Gastrocnemius medialis (tissue), 4 donors: ENCODE results near the gene ADCY4. TPM values are rescaled to one million over a fixed set of nuclear protein-coding genes. Genes with fewer than 3 reads are reported as not detected.

ENCODE experiments used
- ATAC-seq, 2 donors: fragments of 150-250 bp; one replicate each; pipeline ENCODE4 v1.9.1; 2016
- DNase-seq, 2 donors: peaks; one replicate each; pipeline ENCODE4 v3.0.0-alpha.2; 2019
- H3K27ac ChIP-seq, 4 donors: fragments of 200-600 bp; sonication (generic); 1 replicate in 1 of 4; 2 replicates in 3 of 4; pipeline ENCODE4 v1.5.1; 2016 to 2018; ENCODE audit warnings: mild to moderate bottlenecking in 2 of 4, moderate library complexity in 1 of 4
- H3K27me3 ChIP-seq, 3 donors: fragments of 200-600 bp; sonication (generic) in 2 of 3; 1 replicate in 1 of 3; 2 replicates in 2 of 3; pipeline versions ENCODE4 v1.5.1 to v1.6.0; 2016 to 2019; ENCODE audit warnings: mild to moderate bottlenecking in 1 of 3, moderate library complexity in 1 of 3
- H3K36me3 ChIP-seq, 2 donors: fragments of 200-600 bp; sonication (generic) in 1 of 2; one replicate each; pipeline ENCODE4 v1.5.1; 2017 to 2018
- H3K4me1 ChIP-seq, 2 donors: fragments of 200-600 bp; sonication (generic) in 1 of 2; one replicate each; pipeline ENCODE4 v1.5.1; 2016 to 2017; ENCODE audit warnings: mild to moderate bottlenecking in 2 of 2
- H3K4me3 ChIP-seq, 4 donors: fragments of 200-600 bp; sonication (generic) in 3 of 4; 1 replicate in 1 of 4; 2 replicates in 3 of 4; pipeline ENCODE4 v1.5.1; 2016 to 2019; ENCODE audit warnings: mild to moderate bottlenecking in 2 of 4
- H3K9me3 ChIP-seq, 3 donors: fragments of 200-600 bp; sonication (generic) in 2 of 3; 1 replicate in 1 of 3; 2 replicates in 2 of 3; pipeline ENCODE4 v1.5.1; 2016 to 2019
- POLR2A ChIP-seq, 2 donors: fragments of 450-650 bp; IDR thresholded peaks; one replicate each; pipeline ENCODE4 v1.6.1; 2017; ENCODE audit warnings: antibody characterized with exemption in 2 of 2, mild to moderate bottlenecking in 2 of 2, moderate library complexity in 2 of 2
- in situ Hi-C, 4 donors: fragments of 200-750 bp; cut with MboI; loops; one replicate each; pipeline versions ENCODE4 v1.15.0 to v1.8.0; 2017; ENCODE audit warnings: low sequenced_read_pairs in 4 of 4
- intact Hi-C: fragments of 100-400 bp; cut with DNase I; formaldehyde crosslinking; loops from one replicate; pipeline ENCODE4 v1.15.1; 2023; ENCODE audit warnings: low total_unique reads
- total RNA-seq, 4 donors: library from RNA; depleted of rRNA; stranded (reverse); fragments of >200 nt; gene quantifications; one replicate each; pipeline versions ENCODE4 v1.1.0 to v1.2.3, GENCODE V29; 2016
- TF ChIP-seq, protein P1 (sequence below), 5 experiments: fragments of 450-650 bp in 3 of 5; fragments of 200-600 bp in 2 of 5; sonication (generic) in 2 of 5; IDR thresholded peaks in 4 of 5; conservative IDR thresholded peaks in 1 of 5; 1 replicate in 4 of 5; 2 replicates in 1 of 5; pipeline ENCODE4 v1.5.1; 2016 to 2019; ENCODE audit warnings: antibody characterized with exemption in 5 of 5, mild to moderate bottlenecking in 3 of 5, moderate library complexity in 3 of 5

Gene ADCY4
- total RNA-seq, 4 donors from 2014 or later, result 7.9 to 16.6 (median 8.7) TPM

GRCh38 chr14:24315243-24315806 lies 19.5 kb downstream of the ADCY4 start:
- H3K36me3 ChIP-seq, result no peaks in the 10 kb centered on the region
- H3K4me3 ChIP-seq, result peak overlapping the region in 1 of 4 donors; percentile 18
- H3K27ac ChIP-seq, result peak overlapping the region in 3 of 4 donors; percentile 49 to 74 (median 53)
- H3K4me1 ChIP-seq, result peaks cover 3 to 13% of the 10 kb centered on the region in 2 donors
- intact Hi-C loops, result no loop called here
- DNase-seq (no peak), ATAC-seq (no peak)
- H3K27me3 ChIP-seq, result peaks cover 11 to 31% (median 20%) of the 10 kb centered on the region in 3 donors
- H3K9me3 ChIP-seq, result no peaks in the 10 kb centered on the region
- in situ Hi-C loops, result no loop called here
- TF ChIP-seq POLR2A (IDR thresholded peaks at IDR 0.05), result no peak
- TF ChIP-seq, protein P1, sequence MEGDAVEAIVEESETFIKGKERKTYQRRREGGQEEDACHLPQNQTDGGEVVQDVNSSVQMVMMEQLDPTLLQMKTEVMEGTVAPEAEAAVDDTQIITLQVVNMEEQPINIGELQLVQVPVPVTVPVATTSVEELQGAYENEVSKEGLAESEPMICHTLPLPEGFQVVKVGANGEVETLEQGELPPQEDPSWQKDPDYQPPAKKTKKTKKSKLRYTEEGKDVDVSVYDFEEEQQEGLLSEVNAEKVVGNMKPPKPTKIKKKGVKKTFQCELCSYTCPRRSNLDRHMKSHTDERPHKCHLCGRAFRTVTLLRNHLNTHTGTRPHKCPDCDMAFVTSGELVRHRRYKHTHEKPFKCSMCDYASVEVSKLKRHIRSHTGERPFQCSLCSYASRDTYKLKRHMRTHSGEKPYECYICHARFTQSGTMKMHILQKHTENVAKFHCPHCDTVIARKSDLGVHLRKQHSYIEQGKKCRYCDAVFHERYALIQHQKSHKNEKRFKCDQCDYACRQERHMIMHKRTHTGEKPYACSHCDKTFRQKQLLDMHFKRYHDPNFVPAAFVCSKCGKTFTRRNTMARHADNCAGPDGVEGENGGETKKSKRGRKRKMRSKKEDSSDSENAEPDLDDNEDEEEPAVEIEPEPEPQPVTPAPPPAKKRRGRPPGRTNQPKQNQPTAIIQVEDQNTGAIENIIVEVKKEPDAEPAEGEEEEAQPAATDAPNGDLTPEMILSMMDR (IDR thresholded peaks at IDR 0.05 in 4 of 5, conservative IDR thresholded peaks at IDR 0.05 in 1 of 5), result no peak

DNA sequence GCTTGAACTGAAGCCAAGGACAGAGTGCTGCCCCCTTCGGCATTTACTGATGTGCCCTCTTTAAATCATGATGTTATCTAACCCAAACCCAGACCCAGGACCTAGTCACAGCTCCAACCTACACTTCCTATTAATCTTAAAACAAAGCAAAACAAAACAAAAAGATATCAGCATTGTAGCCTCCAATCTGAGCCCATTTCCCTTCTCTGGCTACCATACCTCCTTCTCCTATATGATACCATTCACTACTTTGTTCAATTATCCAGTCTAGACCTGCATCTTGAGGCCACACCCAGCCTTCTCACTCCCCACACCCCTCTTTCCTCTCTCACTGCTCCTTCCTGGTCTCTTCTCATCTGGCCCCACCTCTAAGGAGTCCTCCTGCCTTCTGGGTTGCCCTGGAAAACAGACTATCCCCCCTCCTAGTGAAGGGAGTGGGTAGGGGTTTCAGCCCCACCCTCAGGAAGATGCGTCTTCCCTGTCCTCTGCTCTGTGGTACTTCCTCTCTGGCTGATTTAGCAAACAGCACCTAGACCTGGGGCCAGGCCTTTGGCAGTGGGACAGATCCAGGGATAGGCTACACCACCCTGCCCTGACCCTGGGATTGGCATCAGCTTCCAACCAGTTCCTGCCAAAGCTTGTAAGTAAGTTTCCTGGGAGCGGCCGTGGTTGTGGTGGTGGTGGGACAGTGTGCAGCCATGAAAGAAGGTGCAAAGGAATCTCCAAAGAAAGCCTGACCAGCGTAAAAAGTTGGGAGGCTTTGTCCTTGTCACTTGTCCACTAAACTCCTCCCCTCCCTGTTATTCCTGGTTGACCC lies 20.3 kb downstream of the ADCY4 start:
- Histone ChIP-seq H3K9me3 (no peaks in the 10 kb centered on the region), H3K4me3 (no peak overlapping the region), H3K36me3 (no peaks in the 10 kb centered on the region), H3K4me1 (peaks cover 11 to 18% of the 10 kb centered on the region in 2 donors), H3K27ac (peak overlapping the region in 2 of 4 donors; percentile 53 to 74), H3K27me3 (peaks cover 11 to 31% (median 20%) of the 10 kb centered on the region in 3 donors)
- TF ChIP-seq POLR2A (IDR thresholded peaks at IDR 0.05), result no peak
- TF ChIP-seq, protein P1 (IDR thresholded peaks at IDR 0.05 in 4 of 5, conservative IDR thresholded peaks at IDR 0.05 in 1 of 5), result no peak
- intact Hi-C loops (loop anchor here (5.0 kb wide), 1 partner anchor 123 kb away; no protein-coding TSS in a partner anchor), in situ Hi-C loops (no loop called here)
- ATAC-seq (no peak), DNase-seq (no peak)

GRCh38 chr14:24313913-24314312 lies 21.0 kb downstream of the ADCY4 start:
- DNase-seq (no peak), ATAC-seq (no peak)
- no peak overlapping the region for H3K4me3 ChIP-seq
- peak overlapping the region in 2 of 4 donors; percentile 24 to 74 for H3K27ac ChIP-seq
- no peaks in the 10 kb centered on the region for H3K9me3 ChIP-seq
- H3K36me3 ChIP-seq, result no peaks in the 10 kb centered on the region
- H3K4me1 ChIP-seq, result peaks cover 12 to 18% of the 10 kb centered on the region in 2 donors
- intact Hi-C loops, result loop anchor here (5.0 kb wide), 1 partner anchor 123 kb away; no protein-coding TSS in a partner anchor
- in situ Hi-C loops, result no loop called here
- TF ChIP-seq POLR2A (IDR thresholded peaks at IDR 0.05), result no peak
- TF ChIP-seq, protein P1 (IDR thresholded peaks at IDR 0.05 in 4 of 5, conservative IDR thresholded peaks at IDR 0.05 in 1 of 5), result no peak
- peaks cover 7 to 25% (median 17%) of the 10 kb centered on the region in 3 donors for H3K27me3 ChIP-seq

DNA sequence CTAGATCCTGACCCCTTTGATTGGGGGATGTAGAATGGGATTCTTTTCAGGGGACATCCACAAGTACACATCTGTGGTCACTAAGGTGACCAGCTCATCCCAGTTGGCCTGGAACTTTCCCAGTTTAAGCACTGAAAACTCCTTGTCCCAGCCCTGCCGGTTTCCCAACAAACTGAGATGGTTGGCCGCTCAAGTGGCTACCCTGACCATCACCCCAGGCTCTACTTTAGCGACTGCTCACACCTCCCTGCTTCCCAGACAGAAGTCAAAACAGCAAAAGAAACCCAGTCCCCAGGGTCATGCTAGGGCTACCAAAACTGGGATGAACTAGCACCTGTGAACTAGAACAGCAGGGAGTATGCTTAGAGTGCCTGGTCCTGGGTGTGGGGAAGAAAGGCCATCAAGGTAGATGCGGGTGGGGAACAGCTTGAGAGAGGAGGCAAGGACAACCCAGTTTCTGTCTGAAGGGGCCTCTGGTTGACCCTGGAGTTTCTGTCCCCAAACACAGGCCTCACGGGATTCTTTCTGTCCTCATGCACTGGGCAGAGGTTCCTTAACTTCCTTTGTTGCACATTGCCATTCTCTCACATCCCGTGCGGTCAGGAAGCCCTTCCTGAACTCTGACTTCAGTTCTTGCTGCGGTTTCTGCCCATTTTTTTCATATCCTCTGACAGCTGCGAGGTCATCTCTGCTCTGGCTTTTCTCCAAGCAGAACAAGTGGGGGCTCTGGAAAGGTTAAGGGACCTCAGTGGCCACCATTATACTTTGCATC lies 21.9 kb downstream of the ADCY4 start:
- TF ChIP-seq, protein P1 (IDR thresholded peaks at IDR 0.05 in 4 of 5, conservative IDR thresholded peaks at IDR 0.05 in 1 of 5), result no peak
- no peak for TF ChIP-seq POLR2A (IDR thresholded peaks at IDR 0.05)
- H3K4me1 ChIP-seq, result peaks cover 12 to 20% of the 10 kb centered on the region in 2 donors
- no peak overlapping the region for H3K4me3 ChIP-seq
- in situ Hi-C loops, result no loop called here
- DNase-seq (peak in 1 of 2 donors; percentile 37), ATAC-seq (no peak)
- H3K27me3 ChIP-seq, result peaks cover 3 to 15% (median 15%) of the 10 kb centered on the region in 3 donors
- peak overlapping the region; percentile 71 to 81 (median 73) for H3K27ac ChIP-seq
- no peaks in the 10 kb centered on the region for H3K9me3 ChIP-seq
- no peaks in the 10 kb centered on the region for H3K36me3 ChIP-seq
- intact Hi-C loops, result loop anchor here (5.0 kb wide), 1 partner anchor 124 kb away; no protein-coding TSS in a partner anchor
